SK-N-SH (cell line): ENCODE results near the gene CCT4. TPM values are rescaled to one million over a fixed set of nuclear protein-coding genes. Genes with fewer than 3 reads are reported as not detected.
"Not testable (repeated sequence)": the region's sequence is repeated elsewhere in the genome, so short reads cannot be mapped to it uniquely, and the experiment has no call there.

Source experiments
- CTCF ChIA-PET: fragments of 300-600, 350-600 bp; formaldehyde crosslinking; extraction: SDS; loops from one replicate; lab custom pipeline; 2021; lab: Yijun Ruan, JAX
- POLR2A ChIA-PET: fragments of 350-600 bp; sonication (Branson Sonifier 250); formaldehyde crosslinking; extraction: SDS; loops from one replicate; lab custom pipeline; 2020; ENCODE audit warnings: antibody characterized with exemption, inconsistent platforms; lab: Yijun Ruan, JAX
- DNase-seq: peaks from one replicate; pipeline ENCODE4 v3.0.0; 2012
- H2AFZ ChIP-seq: fragments of 200-600 bp; sonication (generic); 2 replicates; pipeline ENCODE4 v1.8.1; 2016; ENCODE audit warnings: antibody characterized with exemption, mild to moderate bottlenecking, low read depth
- H3F3A ChIP-seq: fragments of 200-600 bp; sonication (generic); replicated peaks from 2 replicates; pipeline ENCODE3; 2016; ENCODE audit warnings: antibody characterized with exemption, mild to moderate bottlenecking; ENCODE audit not compliant: insufficient read depth
- H3K27ac ChIP-seq, 2 experiments: fragments of 200-500 bp in 1 of 2; fragments of 200-600 bp in 1 of 2; sonication (Bioruptor generic) in 1 of 2; sonication (generic), shearing (Covaris generic) in 1 of 2; 2 replicates each; pipeline versions ENCODE4 v1.5.1 to v1.6.1; 2014 to 2016; ENCODE audit warnings: low read depth in 2 of 2, inconsistent platforms in 1 of 2, low read length in 1 of 2, mild to moderate bottlenecking in 1 of 2, mixed read lengths in 1 of 2
- H3K27me3 ChIP-seq: fragments of 200-600 bp; sonication (generic), shearing (Covaris generic); 2 replicates; pipeline ENCODE4 v1.6.1; 2016; ENCODE audit warnings: mixed run types; ENCODE audit not compliant: insufficient read depth
- H3K36me3 ChIP-seq, 2 experiments: fragments of 200-500 bp in 1 of 2; fragments of 200-600 bp in 1 of 2; sonication (Bioruptor generic) in 1 of 2; sonication (generic) in 1 of 2; replicated peaks in 1 of 2; 2 replicates each; pipeline versions ENCODE3 to v1.5.1; 2014 to 2016; ENCODE audit warnings: low read length in 1 of 2, mild to moderate bottlenecking in 1 of 2; ENCODE audit not compliant: insufficient read depth in 2 of 2, control insufficient read depth in 1 of 2
- H3K4me1 ChIP-seq, 2 experiments: fragments of 200-500 bp in 1 of 2; fragments of 200-600 bp in 1 of 2; sonication (Bioruptor generic) in 1 of 2; sonication (generic), shearing (Covaris generic) in 1 of 2; 2 replicates each; pipeline versions ENCODE4 v1.5.1 to v1.6.1; 2014 to 2016; ENCODE audit warnings: low read depth in 1 of 2, low read length in 1 of 2, mixed run types in 1 of 2; ENCODE audit not compliant: insufficient read depth in 2 of 2, control insufficient read depth in 1 of 2
- H3K4me2 ChIP-seq: fragments of 200-600 bp; sonication (generic), shearing (Covaris generic); 2 replicates; pipeline ENCODE4 v1.6.1; 2017; ENCODE audit warnings: mixed run types
- H3K4me3 ChIP-seq, 2 experiments: fragments of 200-500 bp in 1 of 2; fragments of 200-600 bp in 1 of 2; sonication (Bioruptor generic) in 1 of 2; sonication (generic), shearing (Covaris generic) in 1 of 2; 2 replicates each; pipeline versions ENCODE4 v1.5.1 to v1.8.1; 2014 to 2016; ENCODE audit warnings: low read depth in 2 of 2, inconsistent platforms in 1 of 2, low read length in 1 of 2, mild to moderate bottlenecking in 1 of 2, mixed read lengths in 1 of 2, moderate library complexity in 1 of 2
- H3K79me2 ChIP-seq: fragments of 200-600 bp; sonication (generic); 2 replicates; pipeline ENCODE4 v1.8.1; 2017; ENCODE audit warnings: mild to moderate bottlenecking; ENCODE audit not compliant: insufficient read depth
- H3K9ac ChIP-seq: fragments of 200-600 bp; sonication (generic); 2 replicates; pipeline ENCODE4 v1.6.1; 2017; ENCODE audit warnings: mixed run types
- H3K9me2 ChIP-seq: fragments of 200-600 bp; sonication (generic); 2 replicates; pipeline ENCODE4 v1.6.1; 2017; ENCODE audit warnings: mixed run types
- H3K9me3 ChIP-seq: fragments of 200-600 bp; sonication (generic); 2 replicates; pipeline ENCODE4 v1.6.1; 2017; ENCODE audit warnings: mixed run types, mild to moderate bottlenecking, moderate library complexity
- H4K20me1 ChIP-seq: fragments of 200-600 bp; sonication (generic); 2 replicates; pipeline ENCODE4 v1.6.1; 2017; ENCODE audit warnings: mild to moderate bottlenecking, mixed run types; ENCODE audit not compliant: insufficient read depth
- CHD2 ChIP-seq: fragments of 150-350 bp; IDR thresholded peaks from 2 replicates; pipeline ENCODE4 v1.6.1; 2018; ENCODE audit warnings: low read length; ENCODE audit not compliant: partially characterized antibody
- EZH2phosphoT487 ChIP-seq: fragments of 200-600 bp; sonication (generic); IDR thresholded peaks from 2 replicates; pipeline ENCODE4 v1.6.1; 2017; ENCODE audit warnings: low read depth, mixed run types, mild to moderate bottlenecking, antibody characterized with exemption, moderate library complexity, borderline replicate concordance
- JUND ChIP-seq: IDR thresholded peaks from 2 replicates; pipeline ENCODE4 v1.4.0; 2012
- MEF2A ChIP-seq: IDR thresholded peaks from 2 replicates; pipeline ENCODE4 v1.4.0; 2012; ENCODE audit warnings: low read depth, borderline replicate concordance
- NFIC ChIP-seq: IDR thresholded peaks from 2 replicates; pipeline ENCODE4 v1.4.0; 2012; ENCODE audit warnings: borderline replicate concordance
- RAD21 ChIP-seq: IDR thresholded peaks from 2 replicates; pipeline ENCODE4 v1.6.1; 2012; ENCODE audit warnings: mild to moderate bottlenecking, low read length
- REST ChIP-seq: IDR thresholded peaks from 2 replicates; pipeline ENCODE4 v1.6.1; 2012; ENCODE audit warnings: mild to moderate bottlenecking, low read depth, low read length, moderate library complexity
- TCF12 ChIP-seq: IDR thresholded peaks from 2 replicates; pipeline ENCODE4 v1.4.0; 2012
- YY1 ChIP-seq: IDR thresholded peaks from 2 replicates; pipeline ENCODE4 v1.4.0; 2012; ENCODE audit warnings: low read depth, mild to moderate bottlenecking
- WGBS: methylation state at CpG from one replicate; pipeline ENCODE4 v1.1.6; 2017; ENCODE audit warnings: low lambda C conversion rate; 5-methylcytosine and 5-hydroxymethylcytosine counted together
- polyA plus RNA-seq, 3 experiments: library from polyadenylated mRNA; depleted of rRNA; stranded (reverse); fragments of >200 nt; gene quantifications; 2 replicates each; pipeline ENCODE4 v1.2.3, GENCODE V29; 2012

The CCT4 gene
- polyA plus RNA-seq, 1 of the 3 experiments (the other 2 are of a cell fraction): 75.0 TPM

- TF ChIP-seq REST: no peak
Measured at GRCh38 chr2:61882850-61883249, 5.6 kb downstream of the CCT4 start (continued).

- H3K9me3 ChIP-seq, H2AFZ ChIP-seq, CTCF ChIA-PET, H3K4me2 ChIP-seq, DNase-seq, H3K9me2 ChIP-seq, H3K4me1 ChIP-seq, POLR2A ChIA-PET, H3K4me3 ChIP-seq, H4K20me1 ChIP-seq, H3K27me3 ChIP-seq, H3K27ac ChIP-seq, H3K9ac ChIP-seq: not testable (repeated sequence)
- Histone ChIP-seq H3K79me2 (peaks cover 68% of the 10 kb centered on the region), H3F3A (peaks cover 38% of the 10 kb centered on the region), H3K36me3 (peaks cover 79 to 99% of the 10 kb centered on the region in 2 experiments)
- 88% methylated on average over 4 of the region's 4 CpGs for WGBS
Measured at GRCh38 chr2:61879351-61879750, 9.1 kb downstream of the CCT4 start.

GRCh38 chr2:61878761-61879160 lies 9.7 kb downstream of the CCT4 start:
- no peak overlapping the region for H3K4me3 ChIP-seq
- H3K4me1 ChIP-seq: no peaks in the 10 kb centered on the region
- no peaks in the 10 kb centered on the region for H3K9me2 ChIP-seq
- WGBS: 82% methylated on average over 3 of the region's 3 CpGs
- H3K9ac ChIP-seq: no peak overlapping the region
- H3K36me3 ChIP-seq: peaks cover 80 to 100% of the 10 kb centered on the region in 2 experiments
- H3K4me2 ChIP-seq: no peak overlapping the region
- H3K9me3 ChIP-seq: no peaks in the 10 kb centered on the region
- H2AFZ ChIP-seq: no peak overlapping the region
- TF ChIP-seq RAD21: no peak
- TF ChIP-seq MEF2A: no peak
- no peak for TF ChIP-seq TCF12
- no peak for TF ChIP-seq YY1
- TF ChIP-seq NFIC: no peak
- no peak for TF ChIP-seq CHD2
- TF ChIP-seq EZH2phosphoT487: no peak
- no peak for TF ChIP-seq JUND
- H4K20me1 ChIP-seq: 0 out of 2 replicates have a peak, but pooled peaks cover 1% of the 10 kb centered on the region
- H3K79me2 ChIP-seq: peaks cover 67% of the 10 kb centered on the region
- no peak overlapping the region for H3K27ac ChIP-seq
- no peak for DNase-seq
- ChIA-PET CTCF (no interaction called here), POLR2A (no interaction called here)
- peaks cover 38% of the 10 kb centered on the region for H3F3A ChIP-seq
- H3K27me3 ChIP-seq: no peaks in the 10 kb centered on the region
